Activated effector memory CD4-positive, alpha-beta T cell treated with Interleukin-2 at 50 U/mL for 16 hours (primary cell): ENCODE data around the gene USH2A.

Experiments used
- DNase-seq: peaks from one replicate; pipeline ENCODE4 v3.0.0-alpha.2; 2020

USH2A gene, protein sequence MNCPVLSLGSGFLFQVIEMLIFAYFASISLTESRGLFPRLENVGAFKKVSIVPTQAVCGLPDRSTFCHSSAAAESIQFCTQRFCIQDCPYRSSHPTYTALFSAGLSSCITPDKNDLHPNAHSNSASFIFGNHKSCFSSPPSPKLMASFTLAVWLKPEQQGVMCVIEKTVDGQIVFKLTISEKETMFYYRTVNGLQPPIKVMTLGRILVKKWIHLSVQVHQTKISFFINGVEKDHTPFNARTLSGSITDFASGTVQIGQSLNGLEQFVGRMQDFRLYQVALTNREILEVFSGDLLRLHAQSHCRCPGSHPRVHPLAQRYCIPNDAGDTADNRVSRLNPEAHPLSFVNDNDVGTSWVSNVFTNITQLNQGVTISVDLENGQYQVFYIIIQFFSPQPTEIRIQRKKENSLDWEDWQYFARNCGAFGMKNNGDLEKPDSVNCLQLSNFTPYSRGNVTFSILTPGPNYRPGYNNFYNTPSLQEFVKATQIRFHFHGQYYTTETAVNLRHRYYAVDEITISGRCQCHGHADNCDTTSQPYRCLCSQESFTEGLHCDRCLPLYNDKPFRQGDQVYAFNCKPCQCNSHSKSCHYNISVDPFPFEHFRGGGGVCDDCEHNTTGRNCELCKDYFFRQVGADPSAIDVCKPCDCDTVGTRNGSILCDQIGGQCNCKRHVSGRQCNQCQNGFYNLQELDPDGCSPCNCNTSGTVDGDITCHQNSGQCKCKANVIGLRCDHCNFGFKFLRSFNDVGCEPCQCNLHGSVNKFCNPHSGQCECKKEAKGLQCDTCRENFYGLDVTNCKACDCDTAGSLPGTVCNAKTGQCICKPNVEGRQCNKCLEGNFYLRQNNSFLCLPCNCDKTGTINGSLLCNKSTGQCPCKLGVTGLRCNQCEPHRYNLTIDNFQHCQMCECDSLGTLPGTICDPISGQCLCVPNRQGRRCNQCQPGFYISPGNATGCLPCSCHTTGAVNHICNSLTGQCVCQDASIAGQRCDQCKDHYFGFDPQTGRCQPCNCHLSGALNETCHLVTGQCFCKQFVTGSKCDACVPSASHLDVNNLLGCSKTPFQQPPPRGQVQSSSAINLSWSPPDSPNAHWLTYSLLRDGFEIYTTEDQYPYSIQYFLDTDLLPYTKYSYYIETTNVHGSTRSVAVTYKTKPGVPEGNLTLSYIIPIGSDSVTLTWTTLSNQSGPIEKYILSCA (N-terminal part only)

GRCh38 chr1:216422821-216423520 lies at the start of gene USH2A:
TSS of gene USH2A (minus strand) at chr1:216423448. CDS start at chr1:216422336, 1,112 bp downstream.
- no peak for DNase-seq

DNA sequence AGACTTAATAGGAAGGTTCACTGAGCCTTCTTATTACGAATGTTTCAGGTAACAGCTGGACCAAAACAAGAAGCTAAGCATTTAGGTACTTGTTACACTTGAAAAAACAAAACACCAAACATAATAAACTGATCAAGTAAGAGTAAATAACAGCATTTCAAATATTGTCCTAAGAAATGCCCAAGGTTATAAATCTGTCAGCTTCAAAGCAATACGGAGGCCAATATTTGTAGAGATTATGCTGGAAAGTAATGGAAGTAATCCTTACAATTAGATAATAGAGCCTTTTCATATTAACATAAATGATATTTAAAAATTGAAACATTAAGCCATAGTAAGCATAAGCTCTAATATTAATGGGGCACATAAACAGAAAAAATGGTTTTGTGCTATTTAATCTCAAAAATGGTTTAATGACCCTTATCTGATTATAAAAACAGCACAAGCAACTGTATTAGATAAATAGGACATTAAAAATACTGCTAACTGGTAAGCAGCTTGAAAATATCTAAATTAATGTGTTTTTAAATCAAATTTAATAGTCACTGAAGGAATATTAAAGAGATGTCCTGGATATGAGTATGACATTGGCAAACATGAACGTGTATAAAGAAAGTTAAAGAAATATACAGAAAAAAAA lies 43.0 kb upstream of the USH2A start:
- no peak for DNase-seq

DNA sequence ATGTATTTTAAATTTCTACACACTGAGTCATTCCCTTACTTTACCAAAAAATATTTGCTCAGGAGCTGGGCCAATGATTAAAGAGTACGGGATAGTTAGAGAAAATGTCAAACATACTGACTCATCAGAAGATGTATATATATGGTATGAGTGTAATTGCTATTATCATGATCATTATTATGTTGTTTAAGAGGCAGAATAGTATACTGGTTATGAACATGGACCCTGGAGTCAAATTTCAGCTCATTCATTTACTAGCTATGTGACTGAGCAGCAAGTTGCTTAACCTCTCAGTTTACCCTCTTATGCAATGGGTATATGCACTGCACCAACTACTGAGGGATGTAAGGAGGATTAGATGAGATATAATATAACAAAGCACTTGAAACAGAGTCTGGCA lies 41.2 kb upstream of the USH2A start:
- DNase-seq = no peak

DNA sequence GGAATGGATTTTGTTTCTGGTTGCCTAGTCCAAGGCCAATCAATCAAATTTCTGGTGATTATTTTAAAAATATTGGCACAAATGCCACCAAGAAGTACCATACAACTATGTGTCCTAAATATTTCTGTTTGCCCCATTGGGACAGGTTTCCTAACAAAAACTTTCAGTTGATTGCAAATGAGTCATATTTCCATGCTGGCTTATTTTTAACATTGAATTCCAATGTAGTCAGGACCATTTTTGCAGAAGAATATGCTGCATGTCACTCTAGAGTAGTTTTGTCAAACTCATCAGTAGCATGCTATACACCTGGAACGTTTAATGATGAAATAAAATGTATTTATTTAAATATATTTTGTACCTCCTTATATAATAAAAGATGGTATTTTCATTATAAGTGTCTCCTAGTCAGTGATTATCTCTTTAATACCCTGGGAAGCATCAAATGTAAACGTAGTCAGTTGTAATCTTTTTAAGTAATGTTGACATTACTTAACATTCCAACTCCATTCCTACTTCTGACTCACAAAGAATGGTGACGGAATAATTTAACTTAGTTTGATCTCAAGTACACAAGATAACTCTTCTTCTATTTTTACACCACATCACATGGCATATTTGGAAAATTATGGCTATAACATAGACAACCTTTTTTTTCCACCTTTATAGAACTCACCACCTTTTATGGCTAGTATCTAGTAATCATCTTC lies 39.0 kb upstream of the USH2A start:
- no peak for DNase-seq

DNA sequence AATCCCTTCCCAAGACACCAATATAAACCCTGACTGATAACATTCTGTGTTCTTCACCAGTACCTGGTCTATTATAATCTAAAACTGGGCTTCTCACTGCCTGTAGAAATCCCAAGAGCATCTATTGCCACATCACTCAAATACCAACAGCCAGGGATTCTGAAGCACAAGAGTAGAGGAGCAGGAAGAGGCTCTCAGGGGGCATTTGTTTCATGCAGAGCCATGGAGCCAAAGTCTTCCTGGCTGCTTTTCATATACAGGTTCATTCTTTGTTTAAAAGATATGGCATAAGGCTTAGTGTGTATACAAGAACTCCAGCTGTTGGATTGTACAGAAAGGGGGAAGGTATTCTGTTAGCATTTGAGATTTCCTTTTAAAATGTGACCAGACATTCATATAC lies 38.2 kb upstream of the USH2A start:
- no peak for DNase-seq

GRCh38 chr1:216459651-216460207 lies 36.5 kb upstream of the USH2A start:
- DNase-seq = no peak

GRCh38 chr1:216458812-216459211 lies 35.6 kb upstream of the USH2A start:
- no peak for DNase-seq

DNA sequence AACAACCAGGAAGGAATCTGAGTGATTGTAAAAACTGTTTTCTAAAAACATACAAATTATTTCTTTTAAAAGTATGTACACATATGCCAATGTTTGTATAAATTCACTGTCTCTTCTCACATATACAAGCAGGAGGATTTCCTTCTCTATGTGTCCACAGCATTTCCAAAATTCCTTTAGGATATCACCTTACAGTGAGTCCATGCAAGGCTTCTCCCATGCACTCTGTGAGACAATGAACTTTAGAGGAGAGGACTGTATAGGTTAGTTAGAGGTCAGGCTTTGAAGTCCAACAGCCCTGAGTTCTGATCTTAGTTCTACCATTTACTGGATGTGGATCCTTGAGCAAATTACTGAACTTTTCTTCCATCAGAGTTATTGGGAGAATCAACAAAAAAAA lies 34.1 kb upstream of the USH2A start:
- DNase-seq = no peak

- DNase-seq = no peak
Measured at GRCh38 chr1:216456682-216457081, 33.4 kb upstream of the USH2A start.

GRCh38 chr1:216453777-216454176 lies 30.5 kb upstream of the USH2A start:
- no peak for DNase-seq

- no peak for DNase-seq
Measured at GRCh38 chr1:216450227-216450626, 27.0 kb upstream of the USH2A start.

- DNase-seq = no peak
Measured at GRCh38 chr1:216448011-216448510, 24.8 kb upstream of the USH2A start.

DNA sequence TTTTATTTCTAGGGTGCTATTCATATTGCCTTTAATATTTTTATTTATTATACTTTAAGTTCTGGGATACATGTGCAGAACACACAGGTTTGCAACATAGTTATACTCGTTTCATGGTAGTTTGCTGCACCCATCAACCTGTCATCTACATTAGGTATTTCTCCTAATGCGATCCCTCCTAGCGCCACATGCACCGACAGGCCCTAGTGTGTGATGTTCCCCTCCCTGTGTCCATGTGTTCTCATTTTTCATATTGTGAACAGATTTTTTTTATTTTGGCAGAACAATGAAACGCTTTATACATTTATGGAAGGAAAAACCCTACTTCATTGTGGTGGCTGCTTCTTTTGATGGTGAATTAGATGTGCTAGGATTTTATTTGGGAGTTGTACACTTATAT lies 14.4 kb upstream of the USH2A start:
- no peak for DNase-seq

DNA sequence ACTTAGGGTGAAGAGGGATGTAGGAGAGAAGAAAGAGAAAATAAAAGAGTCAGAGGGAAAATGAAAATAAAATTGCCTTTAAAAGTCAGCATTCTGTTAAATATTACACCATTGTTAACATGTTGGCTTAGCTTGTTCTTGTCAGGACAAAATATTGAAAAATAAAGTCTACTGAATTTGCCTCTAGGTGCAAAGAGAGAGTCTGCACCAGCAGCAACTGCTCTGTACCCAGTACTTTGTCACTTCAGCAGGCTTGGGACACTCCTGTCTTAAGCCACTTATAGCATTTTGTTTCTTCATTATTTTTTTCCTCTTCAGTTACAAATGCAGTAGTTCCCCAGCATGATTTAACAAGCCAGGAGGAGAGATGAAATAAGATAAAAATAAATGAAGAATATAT lies 11.0 kb upstream of the USH2A start:
- no peak for DNase-seq

- DNase-seq = no peak
Measured at GRCh38 chr1:216433175-216433574, 9.9 kb upstream of the USH2A start.

DNA sequence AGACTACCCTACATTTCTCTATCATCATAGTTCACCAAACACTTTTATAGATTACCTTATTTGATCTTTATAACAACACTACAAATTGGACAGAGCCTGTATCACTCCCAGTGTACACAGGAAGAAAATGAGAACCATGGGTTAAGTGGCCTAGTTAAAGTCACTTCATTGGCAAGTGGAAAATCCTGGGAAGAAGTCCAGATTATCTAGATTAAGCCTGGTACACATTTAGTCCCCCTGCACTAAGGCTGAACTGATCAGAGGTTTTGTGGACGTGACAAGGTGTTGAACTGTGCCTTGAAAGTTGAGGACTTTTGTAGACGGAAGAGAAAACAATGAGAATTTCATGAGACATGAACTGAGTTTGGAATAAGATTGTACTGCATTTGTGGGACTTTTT lies 7.5 kb upstream of the USH2A start:
- DNase-seq = no peak

- no peak for DNase-seq
Measured at GRCh38 chr1:216425577-216425976, 2.3 kb upstream of the USH2A start.

- DNase-seq = no peak
Measured at GRCh38 chr1:216420746-216421145, 2.5 kb downstream of the USH2A start.

- no peak for DNase-seq
Measured at GRCh38 chr1:216420263-216420662, 3.0 kb downstream of the USH2A start.

DNA sequence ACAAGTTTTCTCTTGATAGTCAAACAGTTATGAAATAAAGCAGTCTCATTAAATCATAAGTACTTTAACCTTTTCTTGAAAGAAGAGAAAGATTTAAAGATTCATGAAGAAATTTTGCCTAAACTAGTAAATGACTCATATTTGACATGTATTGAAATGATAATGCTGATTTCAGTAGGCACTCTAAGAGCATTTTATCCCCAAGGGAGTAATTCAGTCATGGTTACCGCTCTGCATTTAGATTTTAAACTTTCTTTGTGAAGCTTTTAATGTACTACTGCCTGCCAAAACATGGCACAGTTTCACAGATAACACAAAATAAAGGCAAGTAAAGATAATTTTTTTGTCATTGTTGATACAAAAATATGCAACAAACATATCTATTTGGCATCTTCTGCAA lies 6.8 kb downstream of the USH2A start:
- DNase-seq = no peak

GRCh38 chr1:216410026-216410425 lies 13.2 kb downstream of the USH2A start:
- no peak for DNase-seq
